Cardiac muscle cell (in vitro differentiated cells and primary cell): ENCODE results near the gene TSPAN14. TPM values are rescaled to one million over a fixed set of nuclear protein-coding genes. Genes with fewer than 3 reads are reported as not detected.

Experiments
- DNase-seq, 2 donors: peaks; one replicate each; pipeline versions ENCODE4 v3.0.0 to v3.0.0-alpha.2; 2010 to 2017; ENCODE audit warnings: low read depth in 1 of 2, low spot score in 1 of 2
- H3K27ac ChIP-seq: fragments of 200-600 bp; sonication (generic); 2 replicates; pipeline ENCODE4 v1.5.1; 2016
- H3K27me3 ChIP-seq: fragments of 200-600 bp; sonication (generic); 2 replicates; pipeline ENCODE4 v1.6.0; 2016; ENCODE audit warnings: control low read depth
- H3K36me3 ChIP-seq: fragments of 200-600 bp; sonication (generic); 2 replicates; pipeline ENCODE4 v1.5.1; 2016; ENCODE audit warnings: control low read depth
- H3K4me1 ChIP-seq: fragments of 200-600 bp; sonication (generic); 2 replicates; pipeline ENCODE4 v1.8.1; 2017; ENCODE audit warnings: low read depth, mild to moderate bottlenecking, mixed run types
- H3K4me3 ChIP-seq: fragments of 200-600 bp; sonication (generic); 2 replicates; pipeline ENCODE4 v1.5.1; 2016; ENCODE audit warnings: mild to moderate bottlenecking
- H3K9me3 ChIP-seq: fragments of 200-600 bp; sonication (generic); 2 replicates; pipeline ENCODE4 v1.5.1; 2017; ENCODE audit warnings: low read depth, mild to moderate bottlenecking, control low read depth
- polyA plus RNA-seq: library from polyadenylated mRNA; unstranded; fragments of >200 nt; fragmentation: Nextera tagmentation; extraction: Ambion mirVana; gene quantifications from 2 replicates; pipeline ENCODE4 v1.2.1, GENCODE V29; 2016
- total RNA-seq: library from RNA; depleted of rRNA; stranded (reverse); fragments of >200 nt; gene quantifications from 2 replicates; pipeline ENCODE4 v1.2.3, GENCODE V29; 2016
- TF ChIP-seq, protein P1 (sequence below): IDR thresholded peaks from 2 replicates; pipeline ENCODE4 v1.5.1; 2012; ENCODE audit warnings: low read depth, mild to moderate bottlenecking, low read length

Gene TSPAN14
- total and polyA plus RNA-seq, 2 experiments from 2014 or later = 31.6 to 55.1 TPM

DNA sequence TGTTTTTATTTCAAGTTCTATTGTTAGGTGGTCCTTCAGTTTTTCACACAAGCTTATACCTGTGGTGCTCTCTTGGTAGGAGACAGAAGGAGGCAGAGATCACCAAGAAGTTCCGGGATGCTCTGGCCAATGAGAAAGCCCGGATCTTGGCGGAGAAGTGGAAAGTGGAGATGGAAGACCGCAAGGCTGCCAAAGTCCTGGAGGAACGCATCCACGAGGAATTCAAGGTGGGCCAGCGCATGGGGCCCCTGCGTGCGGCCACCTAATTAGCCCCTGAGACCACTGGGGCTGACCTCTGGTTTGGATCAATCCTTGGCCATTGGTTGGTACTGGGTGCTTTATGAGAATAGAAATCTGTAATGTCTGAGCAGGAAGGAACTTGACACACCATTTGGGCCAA, 117.2 kb downstream of the TSPAN14 start:
- Histone ChIP-seq H3K27ac (no peak overlapping the region), H3K4me1 (no peaks in the 10 kb centered on the region), H3K9me3 (no peaks in the 10 kb centered on the region), H3K36me3 (no peaks in the 10 kb centered on the region), H3K4me3 (no peak overlapping the region), H3K27me3 (no peaks in the 10 kb centered on the region)
- no peak for DNase-seq
- TF ChIP-seq, protein P1, sequence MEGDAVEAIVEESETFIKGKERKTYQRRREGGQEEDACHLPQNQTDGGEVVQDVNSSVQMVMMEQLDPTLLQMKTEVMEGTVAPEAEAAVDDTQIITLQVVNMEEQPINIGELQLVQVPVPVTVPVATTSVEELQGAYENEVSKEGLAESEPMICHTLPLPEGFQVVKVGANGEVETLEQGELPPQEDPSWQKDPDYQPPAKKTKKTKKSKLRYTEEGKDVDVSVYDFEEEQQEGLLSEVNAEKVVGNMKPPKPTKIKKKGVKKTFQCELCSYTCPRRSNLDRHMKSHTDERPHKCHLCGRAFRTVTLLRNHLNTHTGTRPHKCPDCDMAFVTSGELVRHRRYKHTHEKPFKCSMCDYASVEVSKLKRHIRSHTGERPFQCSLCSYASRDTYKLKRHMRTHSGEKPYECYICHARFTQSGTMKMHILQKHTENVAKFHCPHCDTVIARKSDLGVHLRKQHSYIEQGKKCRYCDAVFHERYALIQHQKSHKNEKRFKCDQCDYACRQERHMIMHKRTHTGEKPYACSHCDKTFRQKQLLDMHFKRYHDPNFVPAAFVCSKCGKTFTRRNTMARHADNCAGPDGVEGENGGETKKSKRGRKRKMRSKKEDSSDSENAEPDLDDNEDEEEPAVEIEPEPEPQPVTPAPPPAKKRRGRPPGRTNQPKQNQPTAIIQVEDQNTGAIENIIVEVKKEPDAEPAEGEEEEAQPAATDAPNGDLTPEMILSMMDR = no peak

DNA sequence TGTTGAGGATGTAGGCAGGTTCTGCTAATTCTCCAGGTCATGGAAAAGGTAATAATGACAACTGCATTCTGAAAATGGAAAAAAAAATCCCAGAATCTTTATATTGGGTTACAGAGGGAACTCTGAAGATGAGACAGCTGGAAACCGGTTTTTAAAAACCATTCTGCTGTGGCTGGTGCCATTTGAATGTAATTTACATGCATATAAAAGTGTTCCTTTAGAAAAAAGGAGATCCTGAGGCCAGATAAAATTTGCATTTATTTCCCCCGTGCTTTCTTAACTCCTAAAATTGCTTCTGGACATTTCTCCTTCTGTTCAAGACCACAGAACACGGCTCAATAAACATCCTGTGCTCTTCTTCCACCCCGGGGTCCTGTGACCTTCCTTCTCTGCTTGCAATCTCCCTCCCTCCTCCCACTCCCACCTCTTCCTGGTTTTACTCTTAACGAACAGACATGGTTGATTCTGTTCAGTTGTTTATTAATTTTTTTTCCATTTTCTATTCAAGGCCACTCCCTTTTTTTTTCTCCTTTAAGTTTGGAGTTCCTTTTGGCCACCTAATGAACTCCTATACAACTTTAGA, 125.2 kb downstream of the TSPAN14 start:
- no peak for DNase-seq
- H3K4me1 ChIP-seq = no peaks in the 10 kb centered on the region
- H3K9me3 ChIP-seq = no peaks in the 10 kb centered on the region
- no peak overlapping the region for H3K27ac ChIP-seq
- H3K4me3 ChIP-seq = no peak overlapping the region
- no peaks in the 10 kb centered on the region for H3K27me3 ChIP-seq
- TF ChIP-seq, protein P1 = no peak
- no peaks in the 10 kb centered on the region for H3K36me3 ChIP-seq

DNA sequence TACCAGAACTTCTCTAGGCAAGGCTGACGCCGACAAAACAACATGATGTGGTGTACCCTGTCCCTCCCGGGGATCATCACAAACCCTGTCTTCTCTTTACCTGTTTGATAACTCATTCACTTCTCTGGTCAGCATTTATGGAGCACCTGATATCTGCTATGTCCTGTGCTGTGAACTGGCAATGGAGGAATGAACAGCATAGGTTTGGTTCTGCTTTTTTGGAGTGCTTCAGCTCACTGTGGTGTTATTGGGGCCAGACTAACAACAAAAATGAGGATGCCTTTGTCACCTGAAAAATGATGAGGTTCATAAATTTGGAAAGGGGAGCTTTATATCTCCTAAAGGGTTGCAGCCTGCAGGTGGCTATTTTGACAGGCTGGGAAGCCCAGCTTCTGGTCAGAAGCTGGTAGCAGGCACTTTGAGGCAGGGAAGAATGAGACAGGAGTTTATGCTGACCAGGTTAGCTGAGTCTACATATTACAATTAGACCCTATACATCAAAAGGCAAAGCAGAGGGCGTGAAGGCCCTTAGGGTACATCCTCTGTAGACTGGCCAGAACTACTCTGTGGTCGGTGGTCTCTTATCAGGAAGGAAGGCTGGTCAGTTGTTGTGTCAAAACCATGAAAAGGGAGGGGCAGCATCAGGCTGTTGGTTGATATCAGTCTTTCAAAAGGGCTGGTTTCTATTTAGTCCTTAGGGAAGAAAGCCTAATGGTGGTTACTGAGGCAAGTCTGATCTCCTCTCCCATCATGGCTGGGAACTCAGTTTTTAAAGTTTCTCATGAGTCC, 125.9 kb downstream of the TSPAN14 start:
- no peak overlapping the region for H3K27ac ChIP-seq

DNA sequence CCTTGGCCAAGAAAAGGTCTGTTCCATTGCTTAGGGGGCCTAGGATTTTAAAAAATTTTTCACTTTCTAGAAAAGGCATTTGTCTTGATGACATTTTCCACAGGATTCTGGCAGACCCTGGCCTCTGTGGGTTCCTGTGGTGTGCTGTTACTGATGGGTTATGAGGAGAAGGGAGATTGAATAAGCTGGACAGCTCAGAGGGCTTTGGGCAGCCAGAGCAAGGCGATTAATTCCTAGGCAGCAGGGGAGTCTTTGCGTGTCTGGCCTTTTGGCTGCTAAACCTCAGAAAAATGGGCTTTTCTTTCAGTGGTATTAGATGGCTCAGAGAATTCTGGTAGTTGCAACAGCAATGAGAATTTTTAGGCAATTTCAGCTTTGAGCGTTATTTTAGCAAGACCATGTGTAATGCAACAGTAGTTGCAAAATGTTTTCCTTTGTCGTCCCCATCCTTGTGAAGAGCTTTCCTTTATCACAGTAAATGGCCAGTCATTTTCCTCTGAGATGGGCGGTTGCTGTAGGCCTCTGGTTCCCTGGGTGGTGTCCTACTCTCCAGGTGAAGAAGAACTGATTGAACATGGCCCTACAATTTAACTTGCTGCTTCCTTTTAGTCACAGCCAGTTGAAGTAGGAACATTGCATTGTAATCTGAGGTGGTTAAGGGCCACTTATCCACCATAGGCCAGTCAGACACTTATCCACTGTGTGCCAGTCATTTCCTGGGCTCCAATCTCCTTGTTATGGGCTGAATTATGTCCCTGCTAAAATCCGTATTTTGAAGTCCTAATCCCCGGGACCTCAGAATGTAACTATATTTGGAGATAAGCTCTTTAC, 126.7 kb downstream of the TSPAN14 start:
- H3K27me3 ChIP-seq = no peaks in the 10 kb centered on the region
- H3K4me3 ChIP-seq = no peak overlapping the region
- no peaks in the 10 kb centered on the region for H3K9me3 ChIP-seq
- no peaks in the 10 kb centered on the region for H3K4me1 ChIP-seq
- TF ChIP-seq, protein P1 = no peak
- H3K27ac ChIP-seq = no peak overlapping the region
- DNase-seq = peak in 1 of 2 donors; percentile 28
- no peaks in the 10 kb centered on the region for H3K36me3 ChIP-seq

More for the DNA sequence above, 125.9 kb downstream of the TSPAN14 start:
- Histone ChIP-seq H3K9me3 (no peaks in the 10 kb centered on the region), H3K4me1 (no peaks in the 10 kb centered on the region), H3K4me3 (no peak overlapping the region), H3K27me3 (no peaks in the 10 kb centered on the region), H3K36me3 (no peaks in the 10 kb centered on the region)
- no peak for DNase-seq
- TF ChIP-seq, protein P1 = no peak

DNA sequence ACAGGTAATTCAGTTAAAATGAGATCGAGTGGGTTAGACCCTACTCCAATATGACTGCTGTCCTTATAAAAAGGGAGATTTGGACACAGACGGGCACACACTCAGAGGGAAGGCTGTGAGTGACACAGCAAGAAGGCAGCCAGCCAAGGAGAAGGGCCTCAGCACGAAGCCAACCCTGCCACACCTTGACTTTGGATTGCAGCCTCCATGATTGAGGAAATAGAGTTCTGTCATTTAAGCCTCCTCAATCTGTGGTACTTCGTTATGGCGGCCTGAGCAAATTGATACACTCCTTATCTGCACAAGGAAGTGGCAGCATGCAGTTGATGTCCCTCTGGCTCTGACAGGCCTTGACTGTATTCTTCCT, 127.3 kb downstream of the TSPAN14 start:
- no peak overlapping the region for H3K27ac ChIP-seq
- no peaks in the 10 kb centered on the region for H3K36me3 ChIP-seq
- H3K9me3 ChIP-seq = no peaks in the 10 kb centered on the region
- H3K4me1 ChIP-seq = no peaks in the 10 kb centered on the region
- H3K4me3 ChIP-seq = no peak overlapping the region
- no peaks in the 10 kb centered on the region for H3K27me3 ChIP-seq
- DNase-seq = no peak
- TF ChIP-seq, protein P1 = no peak
